ENCODE data around the gene LIPC. TPM values are rescaled to one million over a fixed set of nuclear protein-coding genes. Genes with fewer than 3 reads are reported as not detected.
"Not testable (repeated sequence)": the region's sequence is repeated elsewhere in the genome, so short reads cannot be mapped to it uniquely, and the experiment has no call there.

LIPC gene
- total and polyA plus RNA-seq, 8 donors: 0.23 to 7.5 (median 0.76) TPM; not detected in 4

DNA sequence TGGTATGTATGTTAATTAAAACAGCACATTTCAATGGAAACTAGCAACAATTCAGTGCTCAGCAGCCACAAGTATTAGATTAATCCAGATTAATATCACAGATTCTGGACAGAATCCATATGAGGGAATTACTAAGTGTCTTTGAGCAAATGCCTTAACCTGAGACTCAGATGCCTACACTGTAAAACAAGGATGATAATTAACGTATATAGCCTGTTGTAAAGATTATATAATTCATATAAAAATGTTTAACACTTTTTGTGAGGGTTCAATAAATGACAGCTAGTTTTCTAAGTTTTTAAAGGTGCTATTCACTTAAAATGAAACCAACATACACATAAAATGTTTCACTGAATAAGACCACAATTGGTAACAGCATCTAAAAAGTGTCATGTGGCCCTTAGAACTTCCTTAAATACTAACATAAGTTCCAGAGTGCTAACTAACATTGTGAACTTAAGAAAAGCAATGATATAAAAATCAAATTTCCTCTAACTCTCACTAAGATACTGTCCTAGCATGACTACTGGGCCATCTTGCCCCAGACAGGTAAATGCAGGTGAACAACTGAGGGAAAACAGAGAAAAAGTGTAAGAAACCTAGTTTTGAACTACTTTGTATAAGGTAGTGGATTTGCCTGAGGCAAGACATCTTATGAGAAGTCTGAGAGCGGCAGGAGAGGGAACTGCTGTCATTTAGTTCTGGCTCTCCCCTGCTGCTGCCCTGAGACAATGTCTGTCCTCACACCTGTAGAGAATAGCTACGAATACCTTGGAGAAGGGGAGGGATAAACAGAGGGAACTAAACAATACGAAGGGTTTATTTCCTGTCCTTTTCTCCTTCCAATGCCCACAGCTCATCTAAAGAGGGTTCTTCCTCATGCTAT, 166.4 kb downstream of the LIPC start:
- H3K27ac ChIP-seq: no peak overlapping the region
- TF ChIP-seq, protein P1, sequence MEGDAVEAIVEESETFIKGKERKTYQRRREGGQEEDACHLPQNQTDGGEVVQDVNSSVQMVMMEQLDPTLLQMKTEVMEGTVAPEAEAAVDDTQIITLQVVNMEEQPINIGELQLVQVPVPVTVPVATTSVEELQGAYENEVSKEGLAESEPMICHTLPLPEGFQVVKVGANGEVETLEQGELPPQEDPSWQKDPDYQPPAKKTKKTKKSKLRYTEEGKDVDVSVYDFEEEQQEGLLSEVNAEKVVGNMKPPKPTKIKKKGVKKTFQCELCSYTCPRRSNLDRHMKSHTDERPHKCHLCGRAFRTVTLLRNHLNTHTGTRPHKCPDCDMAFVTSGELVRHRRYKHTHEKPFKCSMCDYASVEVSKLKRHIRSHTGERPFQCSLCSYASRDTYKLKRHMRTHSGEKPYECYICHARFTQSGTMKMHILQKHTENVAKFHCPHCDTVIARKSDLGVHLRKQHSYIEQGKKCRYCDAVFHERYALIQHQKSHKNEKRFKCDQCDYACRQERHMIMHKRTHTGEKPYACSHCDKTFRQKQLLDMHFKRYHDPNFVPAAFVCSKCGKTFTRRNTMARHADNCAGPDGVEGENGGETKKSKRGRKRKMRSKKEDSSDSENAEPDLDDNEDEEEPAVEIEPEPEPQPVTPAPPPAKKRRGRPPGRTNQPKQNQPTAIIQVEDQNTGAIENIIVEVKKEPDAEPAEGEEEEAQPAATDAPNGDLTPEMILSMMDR (IDR thresholded peaks at IDR 0.05): no peak
- TF ChIP-seq EP300 (IDR thresholded peaks at IDR 0.05) (no peak), POLR2A (IDR thresholded peaks at IDR 0.05) (no peak), POLR2AphosphoS5 (IDR thresholded peaks at IDR 0.05) (no peak)

DNA sequence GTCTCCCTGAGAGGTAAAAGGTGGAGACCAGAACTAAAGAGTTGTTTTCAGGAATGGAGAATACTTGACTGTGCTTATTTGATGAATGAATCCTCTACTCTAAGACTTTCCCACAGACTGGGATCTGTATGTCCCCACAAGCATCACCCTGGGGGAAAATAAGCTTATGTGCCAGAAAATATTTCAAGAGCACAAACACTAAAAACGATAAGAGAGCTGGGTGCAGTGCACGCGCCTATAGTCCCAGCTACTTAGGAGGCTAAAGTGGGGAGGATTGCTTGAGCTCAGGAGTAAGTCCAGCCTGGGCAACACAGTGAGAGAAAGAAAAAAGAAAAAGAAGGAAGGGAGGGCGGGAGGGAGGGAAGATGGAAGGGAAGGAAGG, 167.0 kb downstream of the LIPC start:
- Histone ChIP-seq H3K4me1 (no peaks in the 10 kb centered on the region), H3K9me3 (no peaks in the 10 kb centered on the region), H3K4me3 (no peak overlapping the region), H3K27ac (no peak overlapping the region), H3K36me3 (peaks cover 0 to 34% (median 28%) of the 10 kb centered on the region in 4 donors), H3K27me3 (no peaks in the 10 kb centered on the region)
- WGBS, 5 donors: 90 to 96% (median 92%) methylated on average over 4 of the region's 4 CpGs
- no peak for DNase-seq
- intact Hi-C loops (cut with DNase I; ENCODE audit: low total_unique reads): no loop called here
- TF ChIP-seq EP300 (IDR thresholded peaks at IDR 0.05): no peak

More for the DNA sequence above, 166.4 kb downstream of the LIPC start:
- Histone ChIP-seq H3K27me3 (no peaks in the 10 kb centered on the region), H3K36me3 (peaks cover 0 to 36% (median 30%) of the 10 kb centered on the region in 4 donors), H3K4me3 (no peak overlapping the region), H3K9me3 (no peaks in the 10 kb centered on the region), H3K4me1 (no peaks in the 10 kb centered on the region)
- no peak for DNase-seq
- 84 to 96% (median 94%) methylated on average over 4 of the region's 4 CpGs for WGBS, 5 donors
- intact Hi-C loops (cut with DNase I; ENCODE audit: low total_unique reads): no loop called here

DNA sequence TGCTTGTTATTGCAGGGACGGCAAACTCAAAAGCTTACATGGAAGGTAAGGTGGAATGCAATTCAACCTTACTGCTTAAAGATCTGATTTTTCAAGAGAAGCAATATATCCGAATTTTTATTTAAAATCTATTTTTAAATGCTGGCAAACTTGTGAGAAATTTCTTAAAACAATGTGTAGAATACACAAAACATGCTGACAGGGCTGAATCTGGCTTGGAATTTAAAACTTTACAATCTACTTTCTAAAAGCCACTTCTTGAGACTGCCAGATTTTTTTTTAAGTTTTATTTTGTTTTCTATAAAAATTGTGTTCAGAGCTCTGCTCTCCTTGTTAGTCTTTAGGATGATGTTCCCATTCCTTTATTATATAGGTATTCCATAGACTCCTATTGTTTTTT, 171.0 kb downstream of the LIPC start:
- no peaks in the 10 kb centered on the region for H3K9me3 ChIP-seq
- peaks cover 0 to 10% (median 8%) of the 10 kb centered on the region in 4 donors for H3K4me1 ChIP-seq
- DNase-seq: no peak
- H3K36me3 ChIP-seq: peaks cover 0 to 28% (median 21%) of the 10 kb centered on the region in 4 donors
- TF ChIP-seq, protein P1 (IDR thresholded peaks at IDR 0.05): no peak
- TF ChIP-seq POLR2A (IDR thresholded peaks at IDR 0.05): no peak
- TF ChIP-seq POLR2AphosphoS5 (IDR thresholded peaks at IDR 0.05): no peak
- no peak for TF ChIP-seq EP300 (IDR thresholded peaks at IDR 0.05)
- no peak overlapping the region for H3K4me3 ChIP-seq
- 78 to 90% (median 89%) methylated on average over 2 of the region's 2 CpGs for WGBS, 5 donors
- no peaks in the 10 kb centered on the region for H3K27me3 ChIP-seq
- intact Hi-C loops (cut with DNase I; ENCODE audit: low total_unique reads): no loop called here
- no peak overlapping the region for H3K27ac ChIP-seq

DNA sequence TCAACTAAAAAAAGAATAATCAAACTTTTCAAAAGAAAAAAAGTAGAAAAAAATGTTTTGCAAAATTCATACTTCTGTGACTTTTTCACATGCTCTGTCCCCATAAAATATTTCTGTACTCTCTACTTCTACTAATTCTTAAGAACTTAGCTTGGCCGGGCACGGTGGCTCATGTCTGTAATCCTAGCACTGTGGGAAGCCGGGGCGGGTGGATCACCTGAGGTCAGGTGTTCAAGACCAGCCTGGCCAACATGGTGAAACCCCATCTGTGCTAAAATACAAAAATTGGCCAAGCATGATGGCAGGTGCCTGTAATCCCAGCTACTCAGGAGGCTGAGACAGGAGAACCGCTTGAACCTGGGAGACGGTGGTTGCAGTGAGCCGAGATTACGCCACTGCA, 172.1 kb downstream of the LIPC start:
- peaks cover 0 to 10% (median 10%) of the 10 kb centered on the region in 4 donors for H3K4me1 ChIP-seq
- intact Hi-C loops (cut with DNase I; ENCODE audit: low total_unique reads); H3K4me3 ChIP-seq; H3K9me3 ChIP-seq; DNase-seq; H3K27me3 ChIP-seq: not testable (repeated sequence)
- peaks cover 0 to 22% (median 17%) of the 10 kb centered on the region in 4 donors for H3K36me3 ChIP-seq
- peak overlapping the region; percentile 22 to 75 (median 64) for H3K27ac ChIP-seq
- 86 to 95% (median 92%) methylated on average over 8 of the region's 8 CpGs for WGBS, 5 donors

DNA sequence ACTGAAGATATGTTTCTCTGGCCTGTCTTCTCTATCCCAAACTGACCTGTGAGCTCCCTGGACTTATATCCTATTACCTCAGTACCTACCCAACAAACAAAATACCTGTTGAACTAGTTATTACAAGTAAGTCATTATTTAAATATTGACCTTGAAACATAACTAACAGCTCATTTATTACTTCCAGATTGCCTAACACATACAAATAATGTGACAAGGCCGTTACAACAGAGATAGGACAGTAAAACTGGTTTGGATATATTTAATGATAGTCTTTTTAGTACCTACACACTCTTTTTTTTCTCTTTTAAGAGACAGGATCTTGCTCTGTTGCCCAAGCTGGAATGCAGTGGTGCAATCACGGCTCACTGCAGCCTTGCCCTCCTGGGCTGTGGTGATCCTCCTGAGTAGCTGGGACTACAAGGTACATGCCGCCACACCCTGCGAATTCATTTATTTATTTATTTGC, 172.7 kb downstream of the LIPC start:
- no peak overlapping the region for H3K4me3 ChIP-seq
- no peak for TF ChIP-seq EP300 (IDR thresholded peaks at IDR 0.05)
- no peak for TF ChIP-seq POLR2AphosphoS5 (IDR thresholded peaks at IDR 0.05)
- TF ChIP-seq POLR2A (IDR thresholded peaks at IDR 0.05): no peak
- TF ChIP-seq, protein P1 (IDR thresholded peaks at IDR 0.05): no peak
- H3K36me3 ChIP-seq: peaks cover 0 to 28% (median 16%) of the 10 kb centered on the region in 4 donors
- peak in 1 of 2 donors; percentile 63 for DNase-seq
- H3K27me3 ChIP-seq: no peaks in the 10 kb centered on the region
- WGBS, 5 donors: 51 to 77% (median 63%) methylated on average over 4 of the region's 4 CpGs
- peak overlapping the region; percentile 22 to 75 (median 64) for H3K27ac ChIP-seq
- H3K9me3 ChIP-seq: no peaks in the 10 kb centered on the region
- H3K4me1 ChIP-seq: peaks cover 0 to 10% (median 10%) of the 10 kb centered on the region in 4 donors
- intact Hi-C loops (cut with DNase I; ENCODE audit: low total_unique reads): no loop called here

Measured in stomach (tissue), 9 donors.